Stimulated activated CD8-positive, alpha-beta memory T cell treated with anti-CD3 and anti-CD28 coated beads, Interleukin-7, amount 100 ng/mL, for 24 hours (primary cell): ENCODE data around the gene NALCN.
"Not testable (repeated sequence)": the region's sequence is repeated elsewhere in the genome, so short reads cannot be mapped to it uniquely, and the experiment has no call there.

Experiments
- DNase-seq: peaks from one replicate; pipeline ENCODE4 v3.0.0-alpha.2; 2020; ENCODE audit warnings: low read depth

Gene NALCN

GRCh38 chr13:101341464-101341863, 74.8 kb downstream of the NALCN start:
- DNase-seq = no peak

GRCh38 chr13:101339202-101339601, 77.1 kb downstream of the NALCN start:
- no peak for DNase-seq

DNA sequence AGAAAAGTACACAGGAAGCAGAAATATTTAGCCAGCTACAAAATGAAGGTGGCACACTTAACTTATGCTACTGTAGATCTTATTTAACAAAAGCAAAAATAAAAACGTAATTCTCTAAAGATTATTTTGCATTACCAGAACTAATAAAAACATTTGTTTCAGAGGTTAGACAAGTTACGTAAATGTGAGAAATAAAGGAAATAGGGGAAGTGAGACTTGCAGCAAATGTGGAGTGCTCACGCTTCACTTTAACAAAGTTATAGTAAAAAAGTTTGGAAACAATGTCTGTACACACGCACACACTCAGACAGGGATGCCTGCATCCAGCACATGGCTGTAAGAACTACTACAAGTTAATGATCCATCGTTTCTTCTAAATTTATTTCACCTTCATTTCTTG, 83.7 kb downstream of the NALCN start:
- DNase-seq = no peak

- no peak for DNase-seq
These were observed 84.6 kb downstream of the NALCN start for GRCh38 chr13:101331731-101332130.

GRCh38 chr13:101327871-101328270, 88.4 kb downstream of the NALCN start:
- no peak for DNase-seq

- DNase-seq = no peak
These were observed 89.6 kb downstream of the NALCN start for GRCh38 chr13:101326710-101327109.

DNA sequence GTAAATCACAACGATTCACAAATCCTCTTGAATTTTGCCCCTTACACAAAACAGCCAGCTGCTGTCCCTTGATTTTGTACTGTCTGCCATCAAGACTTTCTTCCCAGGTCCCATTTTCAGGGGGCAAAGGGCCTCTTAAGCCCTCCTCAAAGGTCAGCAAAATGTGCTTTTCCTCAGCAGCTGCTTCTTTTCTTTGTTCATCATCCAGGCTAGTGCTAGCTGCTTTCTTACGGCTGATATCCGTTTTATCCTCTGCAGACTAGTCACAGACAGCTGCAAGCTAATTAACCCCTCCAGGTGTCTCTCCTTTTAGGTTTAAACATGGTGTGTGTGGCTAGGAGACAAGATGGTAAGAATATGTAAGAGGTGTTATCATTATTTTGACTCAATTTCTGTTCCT, 90.9 kb downstream of the NALCN start:
- DNase-seq = no peak

DNA sequence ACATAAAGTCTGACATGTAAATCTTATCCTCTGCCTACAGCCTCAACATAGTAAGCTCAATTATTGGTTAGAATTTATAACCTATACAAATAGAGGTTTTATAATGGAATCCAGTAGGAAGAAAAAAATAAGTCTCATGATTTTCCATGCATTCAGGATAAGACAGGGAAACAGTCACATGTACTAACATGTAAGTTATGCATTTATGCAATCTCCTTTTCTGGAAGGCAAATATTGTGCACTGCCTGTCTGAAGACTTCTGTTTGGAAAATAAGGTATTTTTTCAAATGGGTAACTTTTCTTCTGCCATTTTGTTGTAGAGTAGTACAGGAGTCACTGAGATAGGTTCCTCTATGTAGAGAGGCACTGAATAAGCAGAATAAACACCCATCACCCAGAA, 92.7 kb downstream of the NALCN start:
- DNase-seq = no peak

GRCh38 chr13:101317986-101318523, 98.3 kb downstream of the NALCN start:
- no peak for DNase-seq

DNA sequence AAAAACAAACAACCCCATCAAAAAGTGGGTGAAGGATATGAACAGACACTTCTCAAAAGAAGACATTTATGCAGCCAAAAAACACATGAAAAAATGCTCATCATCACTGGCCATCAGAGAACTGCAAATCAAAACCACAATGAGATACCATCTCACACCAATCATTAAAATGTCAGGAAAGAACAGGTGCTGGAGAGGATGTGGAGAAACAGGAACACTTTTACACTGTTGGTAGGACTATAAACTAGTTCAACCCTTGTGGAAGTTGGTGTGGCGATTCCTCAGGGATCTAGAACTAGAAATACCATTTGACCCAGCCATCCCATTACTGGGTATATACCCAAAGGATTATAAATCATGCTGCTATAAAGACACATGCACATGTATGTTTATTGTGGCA, 102.8 kb downstream of the NALCN start:
- DNase-seq = not testable (repeated sequence)

DNA sequence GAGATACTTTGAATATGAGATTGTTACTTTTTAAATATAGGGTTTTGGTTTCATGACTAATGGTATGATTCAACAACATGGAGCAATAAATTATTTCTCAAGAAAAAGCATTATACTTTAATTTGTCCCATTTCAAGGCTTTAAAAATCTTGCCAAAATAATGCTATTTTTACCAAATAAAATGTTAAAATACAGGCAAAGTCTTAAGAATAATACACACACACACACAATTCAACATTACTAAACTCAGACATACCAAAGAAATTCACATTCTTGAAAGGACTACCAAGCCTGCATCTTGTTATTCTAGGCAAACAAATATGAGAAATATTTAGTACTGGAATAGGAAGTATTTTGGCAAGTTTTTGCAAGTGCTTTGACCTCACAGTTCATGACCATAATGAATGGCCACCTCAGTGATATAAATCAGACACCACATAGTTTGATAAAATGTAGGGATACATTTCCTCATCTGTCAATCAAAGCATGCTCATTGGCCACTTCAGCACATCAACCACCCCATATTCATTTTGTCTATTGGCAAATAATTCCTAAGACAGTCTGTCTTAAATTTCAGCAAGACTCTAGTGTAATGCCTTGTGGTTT, 107.2 kb downstream of the NALCN start:
- DNase-seq = no peak

- DNase-seq = no peak
These were observed 107.9 kb downstream of the NALCN start for GRCh38 chr13:101308247-101309013.

DNA sequence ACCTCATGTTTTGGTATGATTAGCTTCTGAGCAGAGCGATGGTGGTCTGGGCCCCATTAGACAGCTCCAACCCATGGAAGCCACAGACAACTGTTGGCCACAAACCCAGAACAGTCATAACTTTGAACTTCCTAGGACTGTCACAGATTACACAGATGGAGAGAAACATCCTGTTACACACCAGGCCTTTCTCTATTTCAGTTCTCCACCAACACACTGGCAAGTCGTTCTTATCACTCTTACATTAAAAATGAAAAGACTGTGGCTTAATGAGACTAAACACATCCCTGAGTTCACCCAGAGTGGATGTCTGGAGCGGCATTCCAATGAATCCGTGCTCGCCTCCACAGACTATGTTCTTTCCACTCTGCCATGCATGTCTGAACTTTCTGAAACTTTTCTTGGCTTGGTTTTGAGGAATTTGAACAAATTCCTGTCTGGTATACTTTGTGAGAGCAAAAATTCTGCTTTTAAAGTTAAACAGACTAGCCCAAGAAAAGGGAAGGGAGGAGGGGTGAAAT, 109.1 kb downstream of the NALCN start:
- no peak for DNase-seq

- DNase-seq = no peak
These were observed 109.5 kb downstream of the NALCN start for GRCh38 chr13:101306773-101307172.

DNA sequence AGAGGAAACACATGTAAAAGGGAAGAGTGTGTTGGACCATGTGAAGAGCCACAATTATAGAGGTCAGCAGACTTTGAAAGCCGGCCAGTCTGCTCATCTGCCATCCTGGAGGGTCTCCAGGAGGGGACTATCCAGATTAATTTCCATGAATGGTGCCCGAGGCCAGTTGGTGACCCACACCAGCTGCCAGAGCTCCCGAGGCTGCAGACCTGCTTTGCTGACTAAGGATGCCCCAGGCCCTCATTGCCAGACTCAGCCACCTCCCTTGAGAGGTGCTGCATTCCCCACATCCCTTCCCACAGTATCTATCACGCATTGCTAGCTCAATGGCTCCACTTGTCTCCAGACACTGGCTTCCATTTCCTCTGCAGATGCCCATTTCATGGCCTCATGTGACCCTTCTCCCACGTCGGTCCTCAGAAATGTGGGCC, 110.3 kb downstream of the NALCN start:
- DNase-seq = no peak

- DNase-seq = no peak
These were observed 112.8 kb downstream of the NALCN start for GRCh38 chr13:101303521-101303920.

DNA sequence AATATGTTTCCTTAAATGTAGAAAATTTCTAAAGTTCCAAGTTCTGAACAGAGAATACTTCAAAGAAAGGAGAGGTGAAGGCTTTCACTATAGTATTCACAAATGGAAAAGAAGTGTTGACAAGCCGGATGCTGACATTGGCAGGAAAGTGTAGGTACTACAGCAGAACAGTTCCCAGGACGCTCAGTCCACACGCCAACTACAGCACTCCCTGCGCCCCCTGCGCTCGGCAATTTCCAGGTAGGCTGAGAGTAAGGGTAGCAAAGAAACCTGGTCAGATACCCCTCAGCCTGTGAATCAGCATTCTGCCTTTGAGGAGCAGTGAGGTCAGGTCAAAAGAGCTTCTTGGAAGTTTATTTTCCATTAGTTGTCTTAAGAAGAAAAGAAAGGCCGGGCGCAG, 115.3 kb downstream of the NALCN start:
- no peak for DNase-seq

- DNase-seq = no peak
These were observed 115.8 kb downstream of the NALCN start for GRCh38 chr13:101300531-101300930.

DNA sequence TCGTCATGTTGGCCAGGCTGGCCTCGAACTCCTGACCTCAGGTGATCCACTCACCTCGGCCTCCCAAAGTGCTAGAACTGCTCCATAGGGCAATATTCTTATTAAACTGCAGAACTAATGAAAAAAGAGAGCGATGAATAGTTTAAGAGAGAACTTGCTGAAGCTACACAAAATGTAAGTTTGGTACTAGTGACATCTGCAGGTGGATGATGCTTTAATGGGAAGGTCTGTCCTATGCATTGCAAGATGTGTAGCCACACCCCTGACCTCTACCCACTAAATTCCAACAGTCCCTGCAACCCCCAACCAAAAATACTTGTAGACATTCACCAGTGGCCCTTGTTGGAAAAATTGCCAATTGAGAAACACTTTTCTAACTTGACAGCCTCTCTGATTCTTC, 117.8 kb downstream of the NALCN start:
- no peak for DNase-seq

DNA sequence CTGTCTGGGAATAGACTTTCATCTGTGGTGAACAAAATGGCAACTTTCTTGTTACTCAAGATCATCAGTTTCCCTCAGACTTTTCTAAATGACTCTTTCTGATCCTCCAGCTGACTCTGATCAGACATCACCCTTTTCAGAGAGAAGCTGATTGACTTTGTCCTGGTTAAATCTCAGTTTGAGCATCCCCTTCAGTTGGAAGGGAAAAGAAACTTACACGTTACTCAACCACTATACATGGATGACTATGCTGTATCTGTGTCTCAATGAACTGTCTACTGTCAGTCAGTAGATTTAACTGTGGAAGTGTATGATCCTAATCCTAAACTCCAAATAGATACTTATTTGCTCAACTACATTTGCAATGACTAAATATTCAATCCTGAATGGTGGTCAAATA, 118.5 kb downstream of the NALCN start:
- no peak for DNase-seq

DNA sequence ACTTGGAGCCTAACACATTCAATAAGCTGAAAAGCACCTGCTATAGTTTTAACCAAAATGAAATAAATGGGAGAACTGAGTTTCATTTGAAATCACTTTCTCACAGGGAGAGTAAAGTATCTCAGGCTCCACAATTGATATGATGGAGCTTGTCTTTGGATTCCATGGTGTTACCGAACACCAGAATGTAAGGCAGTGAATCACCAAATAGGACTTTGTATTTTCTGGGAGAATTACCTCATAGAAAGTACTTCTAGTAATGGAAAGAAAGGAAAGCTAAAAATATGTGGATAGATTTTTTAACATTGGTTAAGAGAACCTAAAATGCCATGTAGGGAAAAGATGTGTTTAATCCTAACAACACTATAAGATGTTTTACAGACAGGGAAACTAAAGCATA, 123.6 kb downstream of the NALCN start:
- DNase-seq = no peak

- DNase-seq = no peak
These were observed 124.4 kb downstream of the NALCN start for GRCh38 chr13:101291646-101292515.
